CD1c-positive myeloid dendritic cell (primary cell): ENCODE measurements around the gene SLC29A3.
A peak's percentile ranks its signal among the peaks of the same experiment; 100 is the strongest.
"Not testable (repeated sequence)": the region's sequence is repeated elsewhere in the genome, so short reads cannot be mapped to it uniquely, and the experiment has no call there.

ENCODE experiments used
- DNase-seq: peaks from one replicate; pipeline ENCODE4 v3.0.0-alpha.2; 2016; ENCODE audit errors: extremely low spot score

Gene SLC29A3

GRCh38 chr10:71283876-71284275 is 35.2 kb upstream of the SLC29A3 start:
- no peak for DNase-seq

DNA sequence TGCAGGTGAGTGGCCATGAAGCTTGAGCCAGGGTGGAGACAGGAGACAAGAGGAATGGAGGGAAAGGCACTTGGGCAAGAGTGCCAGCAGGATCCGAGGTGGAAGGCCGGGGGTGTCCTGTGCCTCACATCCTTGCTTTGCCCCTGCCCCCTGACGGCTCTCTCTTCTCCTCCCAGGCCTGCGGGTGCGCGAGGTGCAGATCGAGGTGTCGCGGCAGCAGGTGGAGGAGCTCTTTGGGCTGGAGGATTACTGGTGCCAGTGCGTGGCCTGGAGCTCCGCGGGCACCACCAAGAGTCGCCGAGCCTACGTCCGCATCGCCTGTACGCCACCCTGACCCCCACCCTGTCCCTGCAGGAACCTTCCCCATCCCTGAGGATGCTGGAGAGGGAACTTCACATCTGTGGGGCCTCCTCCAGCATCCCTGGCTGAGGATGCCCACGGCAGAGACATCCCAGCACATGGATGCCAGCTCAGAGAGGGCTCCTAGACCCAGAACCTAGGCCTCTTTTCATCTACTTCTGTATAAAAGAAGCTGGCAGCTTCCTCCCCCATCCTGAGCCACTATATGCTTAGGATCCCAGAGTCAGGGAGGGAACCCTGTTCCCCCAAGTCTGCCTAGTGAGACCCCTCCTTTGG is 34.4 kb upstream of the SLC29A3 start:
- DNase-seq = no peak

- peak; percentile 44 for DNase-seq
Observed at GRCh38 chr10:71285180-71285545, 33.9 kb upstream of the SLC29A3 start.

DNA sequence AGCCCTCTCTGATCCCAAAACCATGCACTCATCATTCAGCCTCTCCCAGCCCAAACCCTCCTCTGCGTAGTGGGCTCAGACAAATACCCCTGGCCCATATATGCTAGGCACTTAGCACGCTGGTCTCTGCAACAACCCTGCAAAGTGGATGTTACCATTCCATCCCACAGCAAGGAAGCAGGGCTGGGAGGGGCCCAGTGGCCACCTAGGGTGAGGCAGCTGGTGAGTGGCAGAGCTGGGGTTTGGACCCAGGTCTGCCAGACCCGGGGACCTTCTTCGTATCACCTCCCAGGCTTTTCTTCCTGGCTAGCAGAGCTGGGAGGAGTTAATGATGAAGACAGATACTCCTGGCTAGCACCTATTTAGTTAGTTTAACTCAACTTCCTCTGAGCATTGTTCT is 33.1 kb upstream of the SLC29A3 start:
- no peak for DNase-seq

DNA sequence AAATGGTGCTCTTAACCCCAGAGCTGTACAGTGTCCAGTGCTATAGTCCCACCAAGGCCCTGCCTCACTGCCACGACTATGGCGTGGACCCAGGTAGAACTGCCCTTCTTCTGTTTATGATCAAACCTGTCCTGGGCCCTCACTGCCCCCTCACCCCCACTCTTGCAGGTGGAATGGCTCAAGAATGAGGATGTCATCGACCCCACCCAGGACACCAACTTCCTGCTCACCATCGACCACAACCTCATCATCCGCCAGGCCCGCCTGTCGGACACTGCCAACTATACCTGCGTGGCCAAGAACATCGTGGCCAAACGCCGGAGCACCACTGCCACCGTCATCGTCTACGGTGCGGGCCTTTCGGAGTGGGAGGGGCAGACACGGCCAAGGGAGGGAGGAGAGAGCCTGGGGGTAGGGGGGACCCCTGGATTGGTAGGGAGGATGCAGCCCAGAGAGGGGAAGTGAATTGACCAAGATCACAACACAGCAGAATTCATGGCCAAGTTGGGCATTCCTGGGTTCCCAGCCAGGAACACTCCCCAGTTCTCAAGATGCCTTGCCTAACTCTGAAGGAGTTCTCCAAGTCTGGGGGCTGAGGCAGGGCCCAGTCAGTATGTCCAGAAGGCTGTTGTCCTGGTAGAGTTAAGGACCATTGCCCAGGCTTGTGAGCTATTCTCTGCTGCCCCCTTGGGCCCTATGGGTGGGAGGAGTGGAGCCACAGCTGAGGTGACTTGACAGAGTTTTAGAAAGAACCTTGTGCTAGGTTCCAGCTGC is 32.4 kb upstream of the SLC29A3 start:
- DNase-seq = no peak

GRCh38 chr10:71287456-71287855 is 31.6 kb upstream of the SLC29A3 start:
- no peak for DNase-seq

GRCh38 chr10:71288461-71288860 is 30.6 kb upstream of the SLC29A3 start:
- DNase-seq = no peak

DNA sequence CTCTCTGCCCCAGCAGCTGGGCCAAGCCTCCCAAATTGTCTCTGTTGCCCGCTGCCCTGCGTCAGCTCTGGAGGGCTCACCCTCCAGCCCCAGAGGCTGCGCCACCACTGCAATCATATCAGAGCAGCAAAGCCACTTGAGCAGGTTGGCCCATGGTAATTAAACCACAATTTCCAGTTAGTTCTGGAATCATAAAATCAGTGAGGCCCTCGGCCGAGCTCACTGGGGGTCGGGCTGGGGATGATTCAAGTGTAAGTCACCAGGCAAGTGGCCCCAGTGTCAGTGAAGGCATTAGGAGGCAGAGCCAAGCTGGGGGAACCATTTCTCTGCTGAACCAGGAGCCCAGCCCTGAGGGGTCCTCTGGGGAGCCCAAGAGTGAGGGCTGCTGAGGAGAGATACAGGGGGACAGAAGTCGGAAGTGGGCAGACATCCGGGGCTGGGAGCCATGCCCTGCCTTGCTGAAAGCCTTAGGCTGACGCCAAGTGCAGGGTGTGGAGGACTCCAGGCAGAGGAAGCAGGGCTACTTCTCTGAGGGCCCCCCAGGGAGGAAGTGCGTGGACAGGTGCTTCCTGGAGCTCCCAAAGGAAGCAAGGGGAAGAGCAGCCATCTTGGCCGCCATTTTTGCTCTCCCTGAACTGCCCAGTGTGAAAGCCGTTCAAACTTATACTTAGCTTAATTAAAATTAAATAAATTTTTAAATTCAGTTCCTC is 29.5 kb upstream of the SLC29A3 start:
- DNase-seq = no peak

DNA sequence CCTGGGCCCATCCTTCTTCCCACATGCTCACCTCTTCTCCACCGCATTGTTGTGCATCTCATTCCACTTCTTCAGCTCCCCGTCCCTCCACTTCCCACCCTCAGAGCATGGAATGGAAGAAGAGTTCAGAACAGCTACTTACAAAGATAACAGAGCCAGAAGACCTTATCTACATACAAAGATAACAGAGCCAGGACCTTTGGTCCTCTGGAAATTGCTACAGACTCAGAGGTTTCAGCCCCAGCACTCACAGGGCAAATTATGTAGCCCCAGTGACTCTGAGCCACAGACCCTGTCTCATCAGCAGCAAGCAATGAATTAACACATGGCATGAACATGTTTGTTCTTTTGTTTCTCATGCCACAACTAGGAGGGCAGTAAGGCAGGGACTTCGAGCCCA is 28.7 kb upstream of the SLC29A3 start:
- DNase-seq = no peak

DNA sequence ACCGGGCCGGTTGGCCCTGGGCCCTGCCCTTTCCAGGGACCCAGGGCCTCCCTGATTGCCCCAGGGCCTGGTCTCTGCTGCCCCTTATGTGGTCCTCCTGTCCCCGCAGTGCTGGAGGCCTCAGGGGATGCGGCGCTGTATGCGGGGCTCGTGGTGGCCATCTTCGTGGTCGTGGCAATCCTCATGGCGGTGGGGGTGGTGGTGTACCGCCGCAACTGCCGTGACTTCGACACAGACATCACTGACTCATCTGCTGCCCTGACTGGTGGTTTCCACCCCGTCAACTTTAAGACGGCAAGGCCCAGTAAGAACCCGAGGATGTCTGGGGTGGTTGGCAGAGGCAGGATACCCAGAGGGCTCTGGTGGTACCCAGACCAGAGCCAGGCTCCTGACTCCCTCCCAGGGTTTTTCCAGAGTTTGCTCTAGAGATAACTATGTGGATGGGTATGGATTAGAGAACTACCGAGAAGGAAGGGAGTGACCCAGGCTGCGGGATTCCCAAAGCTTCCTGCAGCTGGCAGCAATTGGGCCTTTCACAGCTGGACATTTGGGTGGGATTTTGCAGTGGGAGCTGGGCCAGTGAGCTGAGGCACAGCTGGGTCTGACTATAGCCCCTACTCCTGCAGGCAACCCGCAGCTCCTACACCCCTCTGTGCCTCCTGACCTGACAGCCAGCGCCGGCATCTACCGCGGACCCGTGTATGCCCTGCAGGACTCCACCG is 28.1 kb upstream of the SLC29A3 start:
- no peak for DNase-seq

DNA sequence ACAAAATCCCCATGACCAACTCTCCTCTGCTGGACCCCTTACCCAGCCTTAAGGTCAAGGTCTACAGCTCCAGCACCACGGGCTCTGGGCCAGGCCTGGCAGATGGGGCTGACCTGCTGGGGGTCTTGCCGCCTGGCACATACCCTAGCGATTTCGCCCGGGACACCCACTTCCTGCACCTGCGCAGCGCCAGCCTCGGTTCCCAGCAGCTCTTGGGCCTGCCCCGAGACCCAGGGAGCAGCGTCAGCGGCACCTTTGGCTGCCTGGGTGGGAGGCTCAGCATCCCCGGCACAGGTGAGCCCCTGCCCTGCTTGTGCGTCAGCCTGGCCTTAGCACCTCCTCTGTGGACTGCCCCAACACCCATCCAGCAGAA is 27.5 kb upstream of the SLC29A3 start:
- DNase-seq = no peak

DNA sequence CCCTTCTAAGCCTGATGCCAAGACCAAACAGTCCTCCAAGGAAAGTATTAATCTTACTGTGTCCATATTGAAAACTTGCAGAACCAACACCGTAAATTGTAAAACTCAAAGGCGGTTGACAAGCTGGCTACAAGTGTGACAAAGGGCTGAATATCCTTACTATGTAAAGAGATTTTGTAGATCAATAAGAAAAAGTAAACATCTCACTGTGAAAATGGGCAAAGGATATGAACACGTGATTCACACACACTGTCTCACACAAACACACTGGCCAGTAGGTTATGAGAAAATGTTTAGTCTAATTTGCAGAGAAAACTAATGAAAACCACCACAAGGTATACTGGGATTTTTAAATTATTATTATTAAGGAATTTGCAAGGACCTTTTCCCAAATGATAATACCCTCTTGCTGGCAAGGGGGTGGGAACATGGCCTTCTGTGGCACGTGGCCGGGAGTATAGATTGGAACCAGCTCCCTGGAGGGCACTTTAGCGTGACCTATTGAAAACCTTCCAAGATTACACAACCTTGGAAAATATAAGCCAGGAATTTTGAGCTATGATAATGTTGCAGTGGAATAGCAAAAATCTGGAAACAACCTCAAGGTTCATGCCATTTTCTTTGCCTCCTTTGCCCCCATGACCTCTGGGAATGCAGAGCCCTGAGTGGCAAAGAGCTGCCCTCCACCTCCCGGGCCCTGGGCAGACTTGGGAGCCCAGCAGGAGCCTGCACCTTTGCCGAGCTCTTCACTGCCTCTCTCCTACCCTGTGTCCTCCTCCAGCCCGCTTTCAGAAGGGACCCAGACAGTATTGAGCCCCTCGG is 26.2 kb upstream of the SLC29A3 start:
- no peak for DNase-seq

DNA sequence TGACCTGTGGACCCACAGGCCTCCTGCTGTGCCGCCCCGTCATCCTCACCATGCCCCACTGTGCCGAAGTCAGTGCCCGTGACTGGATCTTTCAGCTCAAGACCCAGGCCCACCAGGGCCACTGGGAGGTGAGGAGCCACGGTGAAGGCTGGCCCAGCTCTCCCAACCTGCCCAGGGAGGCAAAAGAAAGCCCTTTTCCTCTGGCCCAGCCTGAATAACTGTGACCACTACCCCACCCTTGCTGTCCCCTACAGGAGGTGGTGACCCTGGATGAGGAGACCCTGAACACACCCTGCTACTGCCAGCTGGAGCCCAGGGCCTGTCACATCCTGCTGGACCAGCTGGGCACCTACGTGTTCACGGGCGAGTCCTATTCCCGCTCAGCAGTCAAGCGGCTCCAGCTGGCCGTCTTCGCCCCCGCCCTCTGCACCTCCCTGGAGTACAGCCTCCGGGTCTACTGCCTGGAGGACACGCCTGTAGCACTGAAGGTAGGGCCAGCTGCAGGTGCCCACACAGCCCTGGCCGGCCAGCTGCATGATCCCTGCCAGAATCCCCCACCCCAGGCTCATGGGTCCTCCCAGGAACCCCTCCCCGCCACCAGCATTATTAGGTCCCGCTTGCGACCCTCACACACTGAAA is 25.5 kb upstream of the SLC29A3 start:
- no peak for DNase-seq

- DNase-seq = no peak
Observed at GRCh38 chr10:71294091-71294561, 24.9 kb upstream of the SLC29A3 start.

- DNase-seq = no peak
Observed at GRCh38 chr10:71294856-71295255, 24.2 kb upstream of the SLC29A3 start.

DNA sequence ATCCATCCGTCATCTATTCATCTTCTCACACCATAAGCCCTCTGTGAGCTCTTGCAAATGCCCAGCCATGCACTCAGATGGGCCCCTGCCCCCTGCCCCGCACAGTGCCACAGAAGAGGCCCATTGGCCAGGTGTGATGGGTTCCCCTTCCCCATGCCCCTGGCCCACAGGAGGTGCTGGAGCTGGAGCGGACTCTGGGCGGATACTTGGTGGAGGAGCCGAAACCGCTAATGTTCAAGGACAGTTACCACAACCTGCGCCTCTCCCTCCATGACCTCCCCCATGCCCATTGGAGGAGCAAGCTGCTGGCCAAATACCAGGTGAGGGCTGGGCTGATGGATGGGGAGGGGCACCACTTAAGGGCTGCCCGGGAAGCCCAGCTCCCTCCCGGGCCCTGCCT is 23.4 kb upstream of the SLC29A3 start:
- DNase-seq = no peak

DNA sequence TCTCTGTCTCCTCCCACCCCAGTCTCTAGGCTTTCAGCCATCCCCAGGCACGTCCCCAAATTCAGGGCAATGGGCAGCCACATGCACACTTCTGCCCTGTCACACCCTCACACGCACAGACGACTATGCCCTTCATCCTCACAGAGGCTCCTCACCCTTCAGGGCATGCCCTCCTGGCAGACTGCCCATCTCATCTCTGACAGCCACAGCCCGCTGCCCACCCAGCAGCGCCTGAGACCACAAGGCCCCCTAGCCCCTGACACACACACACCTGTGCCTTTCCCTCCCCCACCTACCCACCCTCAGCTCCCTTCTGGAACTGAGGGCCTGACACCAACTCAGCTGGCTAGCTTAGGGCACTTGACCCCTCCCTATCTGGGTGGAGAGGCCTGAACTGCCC is 23.0 kb upstream of the SLC29A3 start:
- DNase-seq = no peak

GRCh38 chr10:71296811-71297210 is 22.2 kb upstream of the SLC29A3 start:
- DNase-seq = not testable (repeated sequence)

GRCh38 chr10:71297343-71297742 is 21.7 kb upstream of the SLC29A3 start:
- DNase-seq = no peak

DNA sequence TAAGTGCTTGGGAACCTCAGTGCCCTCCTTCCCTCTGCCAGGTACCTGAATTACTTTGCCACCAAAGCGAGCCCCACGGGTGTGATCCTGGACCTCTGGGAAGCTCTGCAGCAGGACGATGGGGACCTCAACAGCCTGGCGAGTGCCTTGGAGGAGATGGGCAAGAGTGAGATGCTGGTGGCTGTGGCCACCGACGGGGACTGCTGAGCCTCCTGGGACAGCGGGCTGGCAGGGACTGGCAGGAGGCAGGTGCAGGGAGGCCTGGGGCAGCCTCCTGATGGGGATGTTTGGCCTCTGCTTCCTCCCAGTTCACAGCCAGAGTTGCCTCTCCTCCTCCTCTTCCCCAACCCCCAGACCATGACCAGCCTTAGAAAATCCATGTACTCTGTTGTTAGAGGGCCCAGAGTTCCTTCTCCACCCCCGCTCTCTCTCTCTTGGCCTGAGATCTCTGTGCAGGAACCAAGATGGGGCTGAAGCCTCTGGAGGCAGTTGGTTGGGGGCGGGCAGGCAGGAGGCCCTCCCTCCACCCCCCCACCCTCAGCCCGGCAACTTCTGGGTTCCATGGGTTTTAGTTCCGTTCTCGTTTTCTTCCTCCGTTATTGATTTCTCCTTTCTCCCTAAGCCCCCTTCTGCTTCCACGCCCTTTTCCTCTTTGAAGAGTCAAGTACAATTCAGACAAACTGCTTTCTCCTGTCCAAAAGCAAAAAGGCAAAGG is 19.8 kb upstream of the SLC29A3 start:
- DNase-seq = peak; percentile 78
